Mammary epithelial cell (primary cell): Measurements from ENCODE around the gene RAD51B.

ENCODE experiments used
- EZH2 ChIP-seq: IDR thresholded peaks from 2 replicates; pipeline ENCODE4 v1.6.1; 2012; ENCODE audit warnings: low read length, inconsistent platforms, borderline replicate concordance
- TF ChIP-seq, protein P1 (sequence below), 2 donors: IDR thresholded peaks in 1 of 2; conservative IDR thresholded peaks in 1 of 2; 2 replicates each; pipeline ENCODE4 v1.5.1; 2011 to 2012; ENCODE audit warnings: inconsistent platforms in 2 of 2, low read length in 2 of 2, mild to moderate bottlenecking in 2 of 2, control low read depth in 1 of 2, low read depth in 1 of 2; ENCODE audit not compliant: insufficient read depth in 1 of 2; ENCODE audit errors: extremely low read depth in 1 of 2

DNA sequence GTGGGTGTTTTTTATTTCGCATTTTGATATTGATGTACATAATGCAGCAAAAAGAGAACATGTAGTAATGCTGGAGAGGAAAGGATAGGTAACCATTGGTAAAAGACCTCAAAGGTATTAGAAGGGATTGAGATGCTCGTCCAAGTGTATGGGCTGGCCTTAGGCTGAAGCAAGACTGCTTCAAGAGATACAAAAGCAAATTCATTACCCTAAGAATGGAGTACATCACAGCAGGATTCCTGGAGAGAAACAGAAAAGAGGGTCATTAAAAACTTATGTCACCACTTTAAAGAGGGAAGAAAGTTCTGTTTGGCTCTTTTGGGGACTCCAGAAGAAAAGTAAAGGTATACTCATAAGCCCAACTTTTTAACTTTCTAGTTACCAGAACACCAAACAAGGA is 552.8 kb downstream of the RAD51B start:
- TF ChIP-seq, protein P1, sequence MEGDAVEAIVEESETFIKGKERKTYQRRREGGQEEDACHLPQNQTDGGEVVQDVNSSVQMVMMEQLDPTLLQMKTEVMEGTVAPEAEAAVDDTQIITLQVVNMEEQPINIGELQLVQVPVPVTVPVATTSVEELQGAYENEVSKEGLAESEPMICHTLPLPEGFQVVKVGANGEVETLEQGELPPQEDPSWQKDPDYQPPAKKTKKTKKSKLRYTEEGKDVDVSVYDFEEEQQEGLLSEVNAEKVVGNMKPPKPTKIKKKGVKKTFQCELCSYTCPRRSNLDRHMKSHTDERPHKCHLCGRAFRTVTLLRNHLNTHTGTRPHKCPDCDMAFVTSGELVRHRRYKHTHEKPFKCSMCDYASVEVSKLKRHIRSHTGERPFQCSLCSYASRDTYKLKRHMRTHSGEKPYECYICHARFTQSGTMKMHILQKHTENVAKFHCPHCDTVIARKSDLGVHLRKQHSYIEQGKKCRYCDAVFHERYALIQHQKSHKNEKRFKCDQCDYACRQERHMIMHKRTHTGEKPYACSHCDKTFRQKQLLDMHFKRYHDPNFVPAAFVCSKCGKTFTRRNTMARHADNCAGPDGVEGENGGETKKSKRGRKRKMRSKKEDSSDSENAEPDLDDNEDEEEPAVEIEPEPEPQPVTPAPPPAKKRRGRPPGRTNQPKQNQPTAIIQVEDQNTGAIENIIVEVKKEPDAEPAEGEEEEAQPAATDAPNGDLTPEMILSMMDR (conservative IDR thresholded peaks at IDR 0.05 in 1 of 2, IDR thresholded peaks at IDR 0.05 in 1 of 2; ENCODE audit: extremely low read depth in 1 of 2, insufficient read depth in 1 of 2, low read depth in 1 of 2, low read length in 2 of 2): no peak
- TF ChIP-seq EZH2: no peak
